MM.1S (cell line): ENCODE measurements around the gene MEGF6.

Experiments
- DNase-seq: peaks from one replicate; pipeline ENCODE4 v3.0.0-alpha.2; 2015
- H2AFZ ChIP-seq: fragments of 300-600 bp; sonication (generic); 2 replicates; pipeline ENCODE4 v1.6.0; 2016; ENCODE audit warnings: antibody characterized with exemption, low read length
- H3F3A ChIP-seq: fragments of 300-600 bp; sonication (generic); 2 replicates; pipeline ENCODE4 v1.6.1; 2016; ENCODE audit warnings: mild to moderate bottlenecking, antibody characterized with exemption, low read length, moderate library complexity, mixed read lengths; ENCODE audit not compliant: insufficient read depth
- H3K27ac ChIP-seq: fragments of 300-600 bp; sonication (generic); 2 replicates; pipeline ENCODE4 v1.5.1; 2016; ENCODE audit warnings: mild to moderate bottlenecking, low read length
- H3K27me3 ChIP-seq: fragments of 300-600 bp; sonication (generic); replicated peaks from 2 replicates; pipeline ENCODE4 v1.6.0; 2016; ENCODE audit warnings: low read length; ENCODE audit not compliant: insufficient read depth
- H3K36me3 ChIP-seq: fragments of 300-600 bp; sonication (generic); replicated peaks from 2 replicates; pipeline ENCODE4 v1.6.1; 2016; ENCODE audit warnings: mild to moderate bottlenecking, low read length, mixed read lengths; ENCODE audit not compliant: insufficient read depth
- H3K4me1 ChIP-seq: fragments of 300-600 bp; sonication (generic); 2 replicates; pipeline ENCODE4 v1.6.1; 2016; ENCODE audit warnings: low read length, mixed read lengths
- H3K4me2 ChIP-seq: fragments of 300-600 bp; sonication (generic); 2 replicates; pipeline ENCODE4 v1.6.0; 2016; ENCODE audit warnings: low read depth, low read length
- H3K4me3 ChIP-seq: fragments of 300-600 bp; sonication (generic); 2 replicates; pipeline ENCODE4 v1.5.1; 2016; ENCODE audit warnings: low read length, mixed read lengths
- H3K79me2 ChIP-seq: fragments of 300-600 bp; sonication (generic); 2 replicates; pipeline ENCODE4 v1.6.1; 2016; ENCODE audit warnings: mixed run types, low read length, mixed read lengths
- H3K9ac ChIP-seq: fragments of 300-600 bp; sonication (generic); 2 replicates; pipeline ENCODE4 v1.6.1; 2016; ENCODE audit warnings: low read length, mixed read lengths
- H3K9me2 ChIP-seq: fragments of 300-600 bp; sonication (generic); replicated peaks from 2 replicates; pipeline ENCODE4 v1.6.1; 2016; ENCODE audit warnings: mild to moderate bottlenecking, low read length, mixed read lengths; ENCODE audit not compliant: insufficient read depth
- H3K9me3 ChIP-seq: fragments of 300-600 bp; sonication (generic); replicated peaks from 2 replicates; pipeline ENCODE4 v1.6.1; 2016; ENCODE audit warnings: mild to moderate bottlenecking, low read length, mixed read lengths; ENCODE audit not compliant: insufficient read depth
- H4K20me1 ChIP-seq: fragments of 300-600 bp; sonication (generic); 2 replicates; pipeline ENCODE4 v1.6.1; 2016; ENCODE audit warnings: mild to moderate bottlenecking, low read length, moderate library complexity, mixed read lengths; ENCODE audit not compliant: insufficient read depth
- EZH2 ChIP-seq: fragments of 300-600 bp; sonication (generic); optimal IDR thresholded peaks from 2 replicates; pipeline ENCODE3; 2017; ENCODE audit warnings: low read depth, mild to moderate bottlenecking, antibody characterized with exemption, low read length, mixed read lengths
- EZH2phosphoT487 ChIP-seq: fragments of 300-600 bp; sonication (generic); IDR thresholded peaks from 2 replicates; pipeline ENCODE4 v1.6.1; 2018; ENCODE audit warnings: antibody characterized with exemption, low read length
- TF ChIP-seq, protein P1 (sequence below): fragments of 300-600 bp; sonication (generic); IDR thresholded peaks from 2 replicates; pipeline ENCODE4 v1.5.1; 2016; ENCODE audit warnings: antibody characterized with exemption, low read length, mixed read lengths

Gene MEGF6

DNA sequence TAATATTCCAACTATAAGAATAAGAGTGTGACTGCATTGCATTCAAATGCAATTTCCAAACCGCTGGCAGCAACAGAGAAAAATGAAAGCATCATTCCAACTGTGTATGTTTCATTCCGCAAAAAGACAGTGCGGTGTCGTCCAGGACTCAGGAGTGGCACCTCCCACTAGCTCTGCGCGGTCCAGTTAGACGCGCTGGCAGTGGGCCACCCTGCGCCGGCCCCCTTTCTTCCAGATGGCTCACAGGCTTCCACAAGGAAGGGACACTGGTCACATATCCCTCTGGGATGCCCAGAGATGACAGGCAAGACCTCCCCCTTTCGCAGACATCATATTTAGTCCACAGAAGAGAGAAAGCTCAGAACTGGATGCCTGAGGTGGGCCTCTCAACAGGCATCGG is 26.7 kb upstream of the MEGF6 start:
- peaks cover 5% of the 10 kb centered on the region; the same call in 1 of the 2 replicates for H3K36me3 ChIP-seq
- DNase-seq: no peak
- no peak overlapping the region for H3K9ac ChIP-seq
- no peak for TF ChIP-seq EZH2phosphoT487
- H3K4me1 ChIP-seq: no peaks in the 10 kb centered on the region
- H3F3A ChIP-seq: no peaks in the 10 kb centered on the region
- H3K4me2 ChIP-seq: no peak overlapping the region
- H3K9me3 ChIP-seq: no peaks in the 10 kb centered on the region
- H3K27me3 ChIP-seq: no peaks in the 10 kb centered on the region
- H2AFZ ChIP-seq: no peak overlapping the region
- no peak overlapping the region for H3K4me3 ChIP-seq
- H3K9me2 ChIP-seq: no peaks in the 10 kb centered on the region
- no peaks in the 10 kb centered on the region for H3K79me2 ChIP-seq
- no peaks in the 10 kb centered on the region for H4K20me1 ChIP-seq
- no peak overlapping the region for H3K27ac ChIP-seq

DNA sequence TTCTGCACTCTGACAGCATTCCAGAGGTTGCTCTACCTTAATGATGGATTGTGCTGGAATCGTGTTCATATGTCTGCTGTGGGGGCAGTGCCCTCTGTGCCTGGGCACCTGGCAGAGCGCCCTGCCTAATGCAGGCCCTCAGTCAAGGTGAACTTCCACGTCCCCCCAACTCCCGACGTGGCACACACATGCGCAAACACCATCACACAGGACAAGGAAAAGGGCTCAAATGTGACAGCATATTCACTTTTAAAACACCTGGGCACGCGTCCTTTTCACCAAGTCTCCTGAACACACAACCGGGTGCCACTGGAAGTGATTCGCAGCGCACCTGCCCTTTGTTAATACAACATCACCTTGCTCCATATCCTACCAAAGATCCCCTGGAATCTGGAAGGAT is 25.2 kb upstream of the MEGF6 start:
- Histone ChIP-seq H4K20me1 (no peaks in the 10 kb centered on the region), H3K27me3 (no peaks in the 10 kb centered on the region), H3K9me2 (no peaks in the 10 kb centered on the region), H3K4me1 (no peaks in the 10 kb centered on the region), H3K27ac (no peak overlapping the region), H3K9ac (no peak overlapping the region), H3K4me3 (no peak overlapping the region), H3K9me3 (no peaks in the 10 kb centered on the region), H3K36me3 (peaks cover 6% of the 10 kb centered on the region; the same call in 1 of the 2 replicates), H3K4me2 (no peak overlapping the region), H3K79me2 (no peaks in the 10 kb centered on the region), H3F3A (no peaks in the 10 kb centered on the region), H2AFZ (no peak overlapping the region)
- TF ChIP-seq EZH2phosphoT487 (no peak), EZH2 (no peak)
- TF ChIP-seq, protein P1, sequence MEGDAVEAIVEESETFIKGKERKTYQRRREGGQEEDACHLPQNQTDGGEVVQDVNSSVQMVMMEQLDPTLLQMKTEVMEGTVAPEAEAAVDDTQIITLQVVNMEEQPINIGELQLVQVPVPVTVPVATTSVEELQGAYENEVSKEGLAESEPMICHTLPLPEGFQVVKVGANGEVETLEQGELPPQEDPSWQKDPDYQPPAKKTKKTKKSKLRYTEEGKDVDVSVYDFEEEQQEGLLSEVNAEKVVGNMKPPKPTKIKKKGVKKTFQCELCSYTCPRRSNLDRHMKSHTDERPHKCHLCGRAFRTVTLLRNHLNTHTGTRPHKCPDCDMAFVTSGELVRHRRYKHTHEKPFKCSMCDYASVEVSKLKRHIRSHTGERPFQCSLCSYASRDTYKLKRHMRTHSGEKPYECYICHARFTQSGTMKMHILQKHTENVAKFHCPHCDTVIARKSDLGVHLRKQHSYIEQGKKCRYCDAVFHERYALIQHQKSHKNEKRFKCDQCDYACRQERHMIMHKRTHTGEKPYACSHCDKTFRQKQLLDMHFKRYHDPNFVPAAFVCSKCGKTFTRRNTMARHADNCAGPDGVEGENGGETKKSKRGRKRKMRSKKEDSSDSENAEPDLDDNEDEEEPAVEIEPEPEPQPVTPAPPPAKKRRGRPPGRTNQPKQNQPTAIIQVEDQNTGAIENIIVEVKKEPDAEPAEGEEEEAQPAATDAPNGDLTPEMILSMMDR: no peak
- no peak for DNase-seq

DNA sequence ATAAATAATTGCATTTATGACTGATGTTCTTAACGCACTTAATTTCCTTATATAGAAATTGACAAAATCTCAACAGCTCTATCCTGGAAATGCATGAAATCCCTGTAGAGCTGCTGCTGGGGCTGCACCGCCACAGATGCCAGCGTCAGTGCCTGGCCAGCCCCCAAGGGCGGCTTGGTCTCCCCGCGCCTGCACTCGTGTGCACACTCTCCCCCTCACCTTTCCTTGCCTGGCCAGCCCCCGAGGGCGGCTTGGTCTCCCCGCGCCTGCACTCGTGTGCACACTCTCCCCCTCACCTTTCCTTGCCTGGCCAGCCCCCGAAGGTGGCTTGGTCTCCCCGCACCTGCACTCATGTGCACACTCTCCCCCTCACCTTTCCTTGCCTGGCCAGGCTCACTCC is 24.8 kb upstream of the MEGF6 start:
- Histone ChIP-seq H3K9ac (no peak overlapping the region), H3K9me2 (no peaks in the 10 kb centered on the region), H2AFZ (no peak overlapping the region), H3K4me1 (peaks cover 3% of the 10 kb centered on the region), H3K27ac (no peak overlapping the region), H3K4me3 (no peak overlapping the region), H3K4me2 (no peak overlapping the region), H4K20me1 (no peaks in the 10 kb centered on the region), H3F3A (no peaks in the 10 kb centered on the region), H3K36me3 (peaks cover 6% of the 10 kb centered on the region; the same call in 1 of the 2 replicates), H3K79me2 (no peaks in the 10 kb centered on the region), H3K27me3 (no peaks in the 10 kb centered on the region), H3K9me3 (no peaks in the 10 kb centered on the region)
- TF ChIP-seq, protein P1: no peak
- no peak for DNase-seq

DNA sequence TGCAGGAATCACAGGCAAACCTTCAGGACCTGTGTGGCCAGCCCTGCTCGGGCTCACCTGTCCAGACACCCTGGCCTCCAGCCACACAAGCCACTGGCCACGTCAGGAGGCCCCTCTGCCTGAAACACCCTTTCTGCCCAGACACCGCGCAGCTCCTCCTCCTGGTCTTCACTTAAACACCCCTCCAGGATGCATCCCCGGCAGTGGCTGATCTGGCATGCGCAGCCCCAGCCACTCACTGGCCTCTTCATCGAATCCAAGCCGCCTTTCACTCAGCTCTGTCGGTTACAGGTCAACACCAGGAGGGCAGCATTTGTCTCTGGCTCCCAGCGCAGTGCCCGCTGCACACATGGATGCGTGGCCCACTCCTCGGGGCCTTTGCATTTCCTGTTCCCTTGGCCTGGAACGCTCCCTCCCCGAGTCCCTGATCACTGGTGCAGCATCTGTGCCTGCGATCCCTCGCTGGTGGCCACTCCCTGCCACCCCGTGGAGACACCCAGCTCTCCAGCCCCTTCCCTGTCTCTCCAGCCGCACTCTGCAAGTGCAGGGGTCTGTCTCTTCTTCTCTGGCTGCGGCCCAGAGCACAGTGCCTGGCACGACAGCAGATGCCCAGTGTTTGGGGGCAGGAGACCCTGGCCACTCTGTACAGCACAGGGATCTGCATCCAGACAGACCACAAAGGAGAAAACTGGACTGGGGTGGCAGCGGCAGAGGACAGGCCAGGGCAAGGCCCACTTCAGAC is 22.9 kb upstream of the MEGF6 start:
- DNase-seq: no peak
- H3K27ac ChIP-seq: no peak overlapping the region

More for the DNA sequence above, 22.9 kb upstream of the MEGF6 start:
- Histone ChIP-seq H3K9me3 (no peaks in the 10 kb centered on the region), H4K20me1 (no peaks in the 10 kb centered on the region), H3K4me2 (no peak overlapping the region), H3K9me2 (no peaks in the 10 kb centered on the region), H3K4me1 (peaks cover 21% of the 10 kb centered on the region), H3K27me3 (no peaks in the 10 kb centered on the region), H2AFZ (no peak overlapping the region), H3K79me2 (no peaks in the 10 kb centered on the region), H3K36me3 (peaks cover 6% of the 10 kb centered on the region; the same call in 1 of the 2 replicates), H3F3A (peaks cover 17% of the 10 kb centered on the region), H3K4me3 (no peak overlapping the region), H3K9ac (no peak overlapping the region)
- no peak for TF ChIP-seq EZH2phosphoT487
- TF ChIP-seq EZH2: no peak
- TF ChIP-seq, protein P1: no peak
